Activated naive CD4-positive, alpha-beta T cell treated with anti-CD3 and anti-CD28 coated beads, Interleukin-2, amount 50 U/mL, for 72 hours (primary cell): Measurements from ENCODE around the gene SHROOM3. TPM values are rescaled to one million over a fixed set of nuclear protein-coding genes. Genes with fewer than 3 reads are reported as not detected.
"Not testable (repeated sequence)": the region's sequence is repeated elsewhere in the genome, so short reads cannot be mapped to it uniquely, and the experiment has no call there.

ENCODE experiments used
- ATAC-seq, 2 donors: fragments of 150-1000 bp; cut with Tn5 transposase; 2 replicates each; pipeline ENCODE4 v1.10.0; 2021; ENCODE audit warnings: mild to moderate bottlenecking in 2 of 2, moderate library complexity in 2 of 2
- DNase-seq, 2 donors: peaks; one replicate each; pipeline ENCODE4 v3.0.0; 2021 to 2022; ENCODE audit warnings: low spot score in 2 of 2
- H3K27ac Mint-ChIP-seq, 2 donors: one replicate each; pipeline ENCODE4 v1.8.0; 2022; ENCODE audit warnings: mild to moderate bottlenecking in 2 of 2, mixed read lengths in 2 of 2
- H3K36me3 Mint-ChIP-seq, 2 donors: one replicate each; pipeline ENCODE4 v1.8.0; 2022; ENCODE audit warnings: mixed read lengths in 2 of 2
- H3K9me3 Mint-ChIP-seq, 2 donors: one replicate each; pipeline ENCODE4 v1.8.0; 2022; ENCODE audit warnings: mixed read lengths in 2 of 2
- total RNA-seq, 2 donors: library from RNA; stranded (reverse); gene quantifications; one replicate each; pipeline ENCODE4 v1.2.3, GENCODE V29; 2022

Gene SHROOM3
- total RNA-seq, 2 donors from 2014 or later: 0.20 to 0.21 TPM

GRCh38 chr4:76435528-76436319 is 695 bp downstream of the SHROOM3 start:
- no peak for DNase-seq
- Mint-ChIP-seq H3K27ac (no peak overlapping the region), H3K36me3 (peaks cover 0 to 10% of the 10 kb centered on the region in 2 donors), H3K9me3 (peaks cover 0 to 4% of the 10 kb centered on the region in 2 donors)
- ATAC-seq: no peak

DNA sequence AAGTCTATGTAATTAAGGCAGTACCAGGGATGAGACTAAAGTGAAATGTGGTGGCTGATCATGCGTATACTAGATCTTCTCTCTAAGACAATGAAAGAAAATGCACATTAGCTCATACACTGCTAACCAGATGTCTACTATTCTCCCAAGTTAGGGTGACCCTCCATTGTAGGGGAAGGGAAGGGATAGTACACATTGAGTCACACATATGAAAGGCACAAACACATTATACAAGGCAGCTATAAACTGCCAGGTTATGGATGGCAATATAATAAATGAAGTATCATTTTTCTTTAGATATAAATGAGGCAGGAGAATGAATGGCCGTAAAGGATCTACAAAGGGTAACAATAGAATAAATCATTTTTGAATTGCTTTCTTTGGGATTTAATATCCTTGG is 4.5 kb downstream of the SHROOM3 start:
- DNase-seq: no peak
- no peak for ATAC-seq
- H3K36me3 Mint-ChIP-seq: peaks cover 0 to 10% of the 10 kb centered on the region in 2 donors
- H3K9me3 Mint-ChIP-seq: peaks cover 0 to 4% of the 10 kb centered on the region in 2 donors
- H3K27ac Mint-ChIP-seq: no peak overlapping the region

- DNase-seq: no peak
- Mint-ChIP-seq H3K9me3 (peaks cover 0 to 4% of the 10 kb centered on the region in 2 donors), H3K27ac (no peak overlapping the region), H3K36me3 (peaks cover 0 to 10% of the 10 kb centered on the region in 2 donors)
- no peak for ATAC-seq
These were observed 6.9 kb downstream of the SHROOM3 start for GRCh38 chr4:76441881-76442280.

GRCh38 chr4:76442807-76443206 is 7.8 kb downstream of the SHROOM3 start:
- H3K27ac Mint-ChIP-seq: no peak overlapping the region
- peaks cover 0 to 10% of the 10 kb centered on the region in 2 donors for H3K36me3 Mint-ChIP-seq
- peaks cover 0 to 4% of the 10 kb centered on the region in 2 donors for H3K9me3 Mint-ChIP-seq
- DNase-seq (no peak), ATAC-seq (no peak)

GRCh38 chr4:76443376-76443775 is 8.3 kb downstream of the SHROOM3 start:
- peaks cover 0 to 10% of the 10 kb centered on the region in 2 donors for H3K36me3 Mint-ChIP-seq
- ATAC-seq: no peak
- peaks cover 0 to 4% of the 10 kb centered on the region in 2 donors for H3K9me3 Mint-ChIP-seq
- no peak overlapping the region for H3K27ac Mint-ChIP-seq
- no peak for DNase-seq

- H3K27ac Mint-ChIP-seq: no peak overlapping the region
- H3K36me3 Mint-ChIP-seq: no peaks in the 10 kb centered on the region
- H3K9me3 Mint-ChIP-seq: no peaks in the 10 kb centered on the region
- no peak for ATAC-seq
- no peak for DNase-seq
These were observed 10.9 kb downstream of the SHROOM3 start for GRCh38 chr4:76445911-76446310.

DNA sequence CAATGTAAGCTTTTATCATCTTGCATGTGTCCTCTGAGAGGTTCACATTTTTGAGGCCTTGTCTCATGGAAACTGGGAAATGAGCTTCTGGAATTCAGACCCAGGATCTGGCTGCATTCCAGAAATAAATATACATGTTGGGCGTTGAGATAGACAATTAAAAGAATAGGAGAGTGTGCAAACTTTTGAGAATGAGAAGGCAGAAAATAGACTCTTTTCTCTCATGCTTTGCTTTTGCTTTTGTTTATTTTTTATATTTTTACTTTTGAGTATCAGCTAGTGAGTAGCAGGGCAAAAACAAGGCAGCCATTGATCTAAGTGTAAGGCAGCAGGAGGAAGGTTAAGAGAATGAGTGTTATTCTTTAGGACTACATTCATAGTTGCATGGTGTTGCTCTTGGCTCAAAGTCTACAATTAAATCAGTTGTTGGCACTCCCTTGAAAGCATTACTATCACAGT is 12.4 kb downstream of the SHROOM3 start:
- no peaks in the 10 kb centered on the region for H3K36me3 Mint-ChIP-seq
- no peaks in the 10 kb centered on the region for H3K9me3 Mint-ChIP-seq
- ATAC-seq: no peak
- no peak for DNase-seq
- no peak overlapping the region for H3K27ac Mint-ChIP-seq

- H3K27ac Mint-ChIP-seq: no peak overlapping the region
- ATAC-seq (no peak), DNase-seq (no peak)
- no peaks in the 10 kb centered on the region for H3K36me3 Mint-ChIP-seq
- H3K9me3 Mint-ChIP-seq: no peaks in the 10 kb centered on the region
These were observed 13.2 kb downstream of the SHROOM3 start for GRCh38 chr4:76448211-76448610.

- ATAC-seq (no peak), DNase-seq (no peak)
- Mint-ChIP-seq H3K27ac (no peak overlapping the region), H3K9me3 (no peaks in the 10 kb centered on the region), H3K36me3 (no peaks in the 10 kb centered on the region)
These were observed 14.3 kb downstream of the SHROOM3 start for GRCh38 chr4:76449362-76449767.

- no peaks in the 10 kb centered on the region for H3K9me3 Mint-ChIP-seq
- no peak for ATAC-seq
- DNase-seq: no peak
- no peak overlapping the region for H3K27ac Mint-ChIP-seq
- no peaks in the 10 kb centered on the region for H3K36me3 Mint-ChIP-seq
These were observed 14.8 kb downstream of the SHROOM3 start for GRCh38 chr4:76449833-76450232.

DNA sequence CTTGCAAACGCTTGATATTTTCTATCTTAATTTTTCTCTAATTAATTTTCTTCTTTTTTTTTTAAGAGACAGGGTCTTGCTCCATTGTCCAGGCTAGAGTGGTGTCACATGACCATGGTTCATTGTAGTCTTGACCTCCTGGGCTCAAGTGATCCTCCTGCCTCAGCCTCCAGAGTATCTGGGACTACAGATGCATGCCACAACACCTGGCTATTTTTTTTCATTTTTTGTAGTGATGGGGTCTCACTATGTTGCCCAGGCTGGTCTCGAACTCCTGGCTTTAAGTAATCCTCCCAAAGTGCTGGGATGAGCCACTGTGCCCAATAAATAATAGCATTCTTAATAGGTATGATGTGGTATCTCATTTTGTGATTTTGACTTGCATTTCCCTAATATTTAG is 18.2 kb downstream of the SHROOM3 start:
- DNase-seq (no peak), ATAC-seq (no peak)
- Mint-ChIP-seq H3K36me3 (no peaks in the 10 kb centered on the region), H3K27ac (no peak overlapping the region), H3K9me3 (no peaks in the 10 kb centered on the region)

DNA sequence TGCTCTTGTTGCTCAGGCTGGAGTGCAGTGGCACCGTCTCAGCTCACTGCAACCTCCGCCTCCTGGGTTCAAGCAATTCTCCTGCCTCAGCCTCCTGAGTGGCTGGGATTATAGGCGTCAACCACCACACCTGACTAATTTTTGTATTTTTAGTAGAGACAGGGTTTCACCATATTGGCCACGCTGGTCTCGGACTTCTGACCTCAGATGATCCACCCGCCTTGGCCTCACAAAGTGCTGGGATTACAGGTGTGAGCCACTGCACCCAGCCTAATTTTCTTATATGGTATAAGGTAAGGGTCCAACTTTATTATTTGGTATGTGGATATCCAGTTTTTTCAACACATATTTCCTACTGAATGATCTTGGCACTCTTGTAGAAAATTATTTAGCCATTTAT is 19.0 kb downstream of the SHROOM3 start:
- not testable (repeated sequence) for H3K9me3 Mint-ChIP-seq, H3K36me3 Mint-ChIP-seq, H3K27ac Mint-ChIP-seq, ATAC-seq, DNase-seq

DNA sequence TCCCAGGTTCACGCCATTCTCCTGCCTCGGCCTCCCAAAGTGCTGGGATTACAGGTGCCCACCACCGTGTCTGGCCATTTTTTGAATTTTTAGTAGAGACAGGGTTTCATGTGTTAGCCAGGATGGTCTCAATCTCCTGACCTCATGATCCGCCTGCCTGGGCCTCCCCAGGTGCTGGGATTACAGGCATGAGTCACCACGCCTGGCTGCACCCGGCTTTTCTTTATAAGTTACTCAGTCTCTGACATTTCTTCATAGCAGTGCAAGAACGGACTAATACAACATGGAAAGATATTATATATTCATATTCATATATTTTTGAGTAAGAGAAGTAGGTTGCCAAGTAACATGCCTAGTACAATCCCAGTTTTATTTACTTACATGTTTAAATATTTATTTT is 22.9 kb downstream of the SHROOM3 start:
- H3K36me3 Mint-ChIP-seq: peaks cover under 1% of the 10 kb centered on the region in 2 donors
- no peak for ATAC-seq
- H3K9me3 Mint-ChIP-seq: peaks cover 3% of the 10 kb centered on the region in 2 donors
- no peak overlapping the region for H3K27ac Mint-ChIP-seq
- no peak for DNase-seq

- Mint-ChIP-seq H3K27ac (no peak overlapping the region), H3K36me3 (peaks cover 5% of the 10 kb centered on the region in 2 donors), H3K9me3 (peaks cover 7% of the 10 kb centered on the region in 2 donors)
- ATAC-seq (no peak), DNase-seq (no peak)
These were observed 23.3 kb downstream of the SHROOM3 start for GRCh38 chr4:76458297-76458696.

- Mint-ChIP-seq H3K36me3 (peaks cover 7 to 10% of the 10 kb centered on the region in 2 donors), H3K27ac (no peak overlapping the region), H3K9me3 (peaks cover 7 to 8% of the 10 kb centered on the region in 2 donors)
- no peak for ATAC-seq
- no peak for DNase-seq
These were observed 23.8 kb downstream of the SHROOM3 start for GRCh38 chr4:76458825-76459224.

DNA sequence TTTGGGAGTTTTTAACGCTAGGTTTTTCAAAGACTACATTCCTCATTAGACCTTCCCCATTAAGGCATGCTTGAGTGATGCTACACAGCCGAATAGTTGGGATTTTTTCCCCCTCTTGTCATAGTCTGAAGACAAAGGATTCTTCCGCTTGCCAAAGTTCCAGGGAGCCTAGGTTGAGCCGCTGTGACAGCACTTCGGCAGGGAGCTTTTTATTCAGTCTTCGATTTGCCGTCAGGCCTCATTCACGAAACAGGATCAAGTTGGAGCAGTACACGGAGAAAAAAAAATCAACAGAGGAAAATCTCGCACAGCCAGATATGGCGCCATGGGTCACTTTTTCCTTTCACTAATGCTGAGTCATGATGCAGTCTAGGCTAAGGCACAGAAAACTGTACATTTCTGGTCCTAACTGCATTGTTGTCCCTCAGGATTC is 24.3 kb downstream of the SHROOM3 start:
- Mint-ChIP-seq H3K9me3 (peaks cover 7 to 8% of the 10 kb centered on the region in 2 donors), H3K27ac (no peak overlapping the region), H3K36me3 (peaks cover 7 to 13% of the 10 kb centered on the region in 2 donors)
- DNase-seq: no peak
- no peak for ATAC-seq

DNA sequence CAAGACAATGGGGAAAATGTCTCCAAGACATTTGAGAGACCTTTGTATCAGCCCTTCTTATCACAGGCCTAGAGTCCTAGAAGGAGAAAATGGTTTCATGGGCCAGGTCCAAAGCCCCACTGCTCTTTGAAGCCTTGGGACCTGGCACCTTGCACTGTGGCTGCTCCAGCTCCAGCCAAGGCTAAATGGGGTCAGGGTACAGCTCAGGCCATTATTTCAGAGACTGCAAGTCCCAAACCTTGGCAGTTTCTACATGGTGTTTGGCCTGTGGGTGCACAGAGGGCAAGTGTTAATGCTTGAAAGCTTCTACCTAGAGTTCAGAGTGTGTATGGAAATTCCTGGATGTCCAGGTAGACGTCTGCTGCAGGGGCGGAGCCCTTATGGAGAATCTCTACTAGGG is 28.5 kb downstream of the SHROOM3 start:
- DNase-seq: no peak
- Mint-ChIP-seq H3K27ac (no peak overlapping the region), H3K36me3 (peaks cover 7 to 19% of the 10 kb centered on the region in 2 donors), H3K9me3 (peaks cover 7 to 18% of the 10 kb centered on the region in 2 donors)
- no peak for ATAC-seq

- DNase-seq (no peak), ATAC-seq (no peak)
- no peaks in the 10 kb centered on the region for H3K36me3 Mint-ChIP-seq
- peaks cover 0 to 4% of the 10 kb centered on the region in 2 donors for H3K9me3 Mint-ChIP-seq
- no peak overlapping the region for H3K27ac Mint-ChIP-seq
These were observed 35.0 kb downstream of the SHROOM3 start for GRCh38 chr4:76470064-76470463.
